ENCODE data around the gene GAPDHS.

GRCh38 chr19:35565016-35565856 is 32.0 kb downstream of the GAPDHS start:
- TF ChIP-seq POLR2AphosphoS5 (IDR thresholded peaks at IDR 0.05; ENCODE audit: low read depth, low read length) (no peak), POLR2A (IDR thresholded peaks at IDR 0.05; ENCODE audit: low read depth, low read length) (no peak)

Measured in GM12892 (cell line).